ENCODE measurements around the gene SCFD2.

Gene SCFD2

GRCh38 chr4:52925531-52925968 lies 440.3 kb downstream of the SCFD2 start:
- no peak for DNase-seq (ENCODE audit: low read depth in 1 of 2, low spot score in 1 of 2)
- TF ChIP-seq SPI1 (IDR thresholded peaks at IDR 0.05; ENCODE audit: borderline replicate concordance, low read depth) (no peak), CTCF (IDR thresholded peaks at IDR 0.05; ENCODE audit: insufficient read depth, low read length) (no peak), GABPA (IDR thresholded peaks at IDR 0.05; ENCODE audit: low read depth) (no peak), POLR2AphosphoS5 (IDR thresholded peaks at IDR 0.05; ENCODE audit: low read depth) (no peak)
- TF ChIP-seq, protein P1, sequence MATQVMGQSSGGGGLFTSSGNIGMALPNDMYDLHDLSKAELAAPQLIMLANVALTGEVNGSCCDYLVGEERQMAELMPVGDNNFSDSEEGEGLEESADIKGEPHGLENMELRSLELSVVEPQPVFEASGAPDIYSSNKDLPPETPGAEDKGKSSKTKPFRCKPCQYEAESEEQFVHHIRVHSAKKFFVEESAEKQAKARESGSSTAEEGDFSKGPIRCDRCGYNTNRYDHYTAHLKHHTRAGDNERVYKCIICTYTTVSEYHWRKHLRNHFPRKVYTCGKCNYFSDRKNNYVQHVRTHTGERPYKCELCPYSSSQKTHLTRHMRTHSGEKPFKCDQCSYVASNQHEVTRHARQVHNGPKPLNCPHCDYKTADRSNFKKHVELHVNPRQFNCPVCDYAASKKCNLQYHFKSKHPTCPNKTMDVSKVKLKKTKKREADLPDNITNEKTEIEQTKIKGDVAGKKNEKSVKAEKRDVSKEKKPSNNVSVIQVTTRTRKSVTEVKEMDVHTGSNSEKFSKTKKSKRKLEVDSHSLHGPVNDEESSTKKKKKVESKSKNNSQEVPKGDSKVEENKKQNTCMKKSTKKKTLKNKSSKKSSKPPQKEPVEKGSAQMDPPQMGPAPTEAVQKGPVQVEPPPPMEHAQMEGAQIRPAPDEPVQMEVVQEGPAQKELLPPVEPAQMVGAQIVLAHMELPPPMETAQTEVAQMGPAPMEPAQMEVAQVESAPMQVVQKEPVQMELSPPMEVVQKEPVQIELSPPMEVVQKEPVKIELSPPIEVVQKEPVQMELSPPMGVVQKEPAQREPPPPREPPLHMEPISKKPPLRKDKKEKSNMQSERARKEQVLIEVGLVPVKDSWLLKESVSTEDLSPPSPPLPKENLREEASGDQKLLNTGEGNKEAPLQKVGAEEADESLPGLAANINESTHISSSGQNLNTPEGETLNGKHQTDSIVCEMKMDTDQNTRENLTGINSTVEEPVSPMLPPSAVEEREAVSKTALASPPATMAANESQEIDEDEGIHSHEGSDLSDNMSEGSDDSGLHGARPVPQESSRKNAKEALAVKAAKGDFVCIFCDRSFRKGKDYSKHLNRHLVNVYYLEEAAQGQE (IDR thresholded peaks at IDR 0.05; ENCODE audit: insufficient replicate concordance, low read depth), result no peak
- Histone ChIP-seq H3K4me3 (replicated peaks; ENCODE audit: insufficient read depth, low read length) (no peak overlapping the region), H3K27me3 (ENCODE audit: insufficient read depth, poor library complexity, severe bottlenecking) (no peaks in the 10 kb centered on the region), H3K27ac (replicated peaks) (no peak overlapping the region)

- Histone ChIP-seq H3K27me3 (ENCODE audit: insufficient read depth, poor library complexity, severe bottlenecking) (no peaks in the 10 kb centered on the region), H3K4me3 (replicated peaks; ENCODE audit: insufficient read depth, low read length) (no peak overlapping the region), H3K27ac (replicated peaks) (no peak overlapping the region)
- no peak for DNase-seq (ENCODE audit: low read depth in 1 of 2, low spot score in 1 of 2)
- no peak for TF ChIP-seq GABPA (IDR thresholded peaks at IDR 0.05; ENCODE audit: low read depth)
- no peak for TF ChIP-seq SPI1 (IDR thresholded peaks at IDR 0.05; ENCODE audit: borderline replicate concordance, low read depth)
- TF ChIP-seq CTCF (IDR thresholded peaks at IDR 0.05; ENCODE audit: insufficient read depth, low read length), result no peak
- TF ChIP-seq, protein P1 (IDR thresholded peaks at IDR 0.05; ENCODE audit: insufficient replicate concordance, low read depth), result no peak
- TF ChIP-seq POLR2AphosphoS5 (IDR thresholded peaks at IDR 0.05; ENCODE audit: low read depth), result no peak
Measured at GRCh38 chr4:52919461-52919860, 446.4 kb downstream of the SCFD2 start.

GRCh38 chr4:52917817-52918216 lies 448.0 kb downstream of the SCFD2 start:
- no peak overlapping the region for H3K4me3 ChIP-seq (replicated peaks; ENCODE audit: insufficient read depth, low read length)
- DNase-seq (ENCODE audit: low read depth in 1 of 2, low spot score in 1 of 2), result no peak
- no peak for TF ChIP-seq CTCF (IDR thresholded peaks at IDR 0.05; ENCODE audit: insufficient read depth, low read length)
- TF ChIP-seq GABPA (IDR thresholded peaks at IDR 0.05; ENCODE audit: low read depth), result no peak
- TF ChIP-seq, protein P1 (IDR thresholded peaks at IDR 0.05; ENCODE audit: insufficient replicate concordance, low read depth), result no peak
- TF ChIP-seq POLR2AphosphoS5 (IDR thresholded peaks at IDR 0.05; ENCODE audit: low read depth), result no peak
- TF ChIP-seq SPI1 (IDR thresholded peaks at IDR 0.05; ENCODE audit: borderline replicate concordance, low read depth), result no peak
- no peaks in the 10 kb centered on the region for H3K27me3 ChIP-seq (ENCODE audit: insufficient read depth, poor library complexity, severe bottlenecking)
- no peak overlapping the region for H3K27ac ChIP-seq (replicated peaks)

Data from HL-60 (cell line).